ENCODE measurements around the gene PNPLA4. TPM values are rescaled to one million over a fixed set of nuclear protein-coding genes. Genes with fewer than 3 reads are reported as not detected.

Gene PNPLA4
- total and polyA plus RNA-seq, 2 of the 13 experiments (the other 11 are each of a cell fraction or from before 2014, with no cell fraction given), result 13.0 to 17.7 TPM

- no peaks in the 10 kb centered on the region for H3K4me1 ChIP-seq (ENCODE audit: insufficient read depth, low read length)
- no peak overlapping the region for H3K4me3 ChIP-seq (replicated peaks in 1 of 3; ENCODE audit: insufficient read depth in 1 of 3, low read depth in 2 of 3, low read length in 3 of 3)
- no peak for ATAC-seq
- no peaks in the 10 kb centered on the region for H4K20me1 ChIP-seq (ENCODE audit: insufficient read depth, low read length)
- in situ Hi-C loops (cut with HindIII; ENCODE audit: extremely low pct_ligation_motif_present, low pct_unique_long_range_greater_than_20kb) (no loop called here), intact Hi-C loops (cut with micrococcal nuclease; ENCODE audit: unreplicated experiment) (no loop called here)
- no peak for DNase-seq (ENCODE audit: low spot score)
- TF ChIP-seq CEBPB (IDR thresholded peaks at IDR 0.05; ENCODE audit: borderline replicate concordance, low read depth, low read length) (no peak), ZNF225 (CRISPR knock-in tag; IDR thresholded peaks at IDR 0.05) (no peak), STAT6 (CRISPR knock-in tag; IDR thresholded peaks at IDR 0.05; ENCODE audit: borderline replicate concordance) (no peak), KAT8 (CRISPR knock-in tag; IDR thresholded peaks at IDR 0.05) (no peak), HDAC6 (IDR thresholded peaks at IDR 0.05; ENCODE audit: low read depth, low read length) (no peak)
- no peaks in the 10 kb centered on the region for H3K9me3 ChIP-seq (ENCODE audit: low read length)
- H3K79me2 ChIP-seq (ENCODE audit: insufficient read depth, low read length), result no peaks in the 10 kb centered on the region
- BruUV-seq (replicated peaks), result no TSS peak
- no peaks in the 10 kb centered on the region for H3K27me3 ChIP-seq (ENCODE audit: control insufficient read depth in 1 of 2, insufficient read depth in 2 of 2, low read length in 2 of 2)
- WGBS (ENCODE audit: low lambda C conversion rate), result 85% methylated on average over 3 of the region's 3 CpGs
- no peak overlapping the region for H3K27ac ChIP-seq (ENCODE audit: extremely low read length, insufficient read depth, low read length)
- H2AFZ ChIP-seq (ENCODE audit: low read length), result no peak overlapping the region
- POLR2A ChIA-PET, result no interaction called here
- CTCF ChIA-PET (ENCODE audit: low intra/inter-chr PET ratio, low total read pairs), result no interaction called here
- H3K4me2 ChIP-seq (ENCODE audit: low read depth, low read length), result no peak overlapping the region
- 0 out of 5 replicates have a peak, but pooled peaks cover 0 to 2% of the 10 kb centered on the region in 2 experiments for H3K36me3 ChIP-seq (replicated peaks in 1 of 2; ENCODE audit: control insufficient read depth in 1 of 2, insufficient read depth in 2 of 2, low read length in 2 of 2)
- no peak overlapping the region for H3K9ac ChIP-seq (ENCODE audit: insufficient read depth, low read depth, low read length)
- FAIRE-seq, result no peak
These were observed 22.7 kb downstream of the PNPLA4 start for GRCh38 chrX:7904562-7904961.

DNA sequence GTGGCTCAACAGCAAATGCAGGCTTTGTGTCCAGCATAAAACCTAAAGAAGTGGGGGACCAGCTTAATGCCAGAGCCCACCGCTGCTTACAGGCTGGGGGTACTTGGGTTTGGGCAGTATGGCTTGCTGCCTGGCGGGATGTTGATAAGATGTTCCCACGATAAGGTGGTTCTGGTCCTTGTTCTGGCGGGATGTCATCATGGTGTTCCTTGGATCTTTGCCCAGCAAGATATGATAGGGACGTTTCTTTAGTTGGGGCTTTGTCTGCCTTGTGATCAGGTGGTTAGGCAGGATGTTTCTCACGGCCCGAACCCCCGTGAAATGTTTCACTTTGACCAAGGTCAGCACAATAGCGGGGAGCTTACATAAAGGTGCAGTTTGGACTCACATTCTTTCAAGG lies 35.3 kb downstream of the PNPLA4 start:
- in situ Hi-C loops (cut with HindIII; ENCODE audit: extremely low pct_ligation_motif_present, low pct_unique_long_range_greater_than_20kb) (no loop called here), intact Hi-C loops (cut with micrococcal nuclease; ENCODE audit: unreplicated experiment) (no loop called here)
- H3K4me3 ChIP-seq (replicated peaks in 1 of 3; ENCODE audit: insufficient read depth in 1 of 3, low read depth in 2 of 3, low read length in 3 of 3), result no peak overlapping the region
- no peaks in the 10 kb centered on the region for H4K20me1 ChIP-seq (ENCODE audit: insufficient read depth, low read length)
- peaks cover 15% of the 10 kb centered on the region; the same call in 1 of the 2 replicates for H3K4me1 ChIP-seq (ENCODE audit: insufficient read depth, low read length)
- no peaks in the 10 kb centered on the region for H3K9me3 ChIP-seq (ENCODE audit: low read length)
- H3K79me2 ChIP-seq (ENCODE audit: insufficient read depth, low read length), result no peaks in the 10 kb centered on the region
- peak; percentile 16 for TF ChIP-seq TEAD3 (CRISPR knock-in tag; optimal IDR thresholded peaks at IDR 0.05; ENCODE audit: borderline replicate concordance)
- TF ChIP-seq ZNF12 (CRISPR knock-in tag; IDR thresholded peaks at IDR 0.05), result no peak
- TF ChIP-seq ZNF143 (CRISPR knock-in tag; IDR thresholded peaks at IDR 0.05), result no peak
- CTCF ChIA-PET (ENCODE audit: low intra/inter-chr PET ratio, low total read pairs), result no interaction called here
- BruUV-seq (replicated peaks), result no TSS peak
- POLR2A ChIA-PET, result no interaction called here
- H3K27ac ChIP-seq (ENCODE audit: extremely low read length, insufficient read depth, low read length), result no peak overlapping the region
- peak; percentile 59 for ATAC-seq
- H2AFZ ChIP-seq (ENCODE audit: low read length), result no peak overlapping the region
- WGBS (ENCODE audit: low lambda C conversion rate), result 6% methylated on average over 2 of the region's 9 CpGs
- no peaks in the 10 kb centered on the region for H3K27me3 ChIP-seq (ENCODE audit: control insufficient read depth in 1 of 2, insufficient read depth in 2 of 2, low read length in 2 of 2)
- DNase-seq (ENCODE audit: low spot score), result peak; percentile 29
- H3K9ac ChIP-seq (ENCODE audit: insufficient read depth, low read depth, low read length), result no peak overlapping the region
- FAIRE-seq, result peak; percentile 86
- H3K36me3 ChIP-seq (replicated peaks in 1 of 2; ENCODE audit: control insufficient read depth in 1 of 2, insufficient read depth in 2 of 2, low read length in 2 of 2), result no peaks in the 10 kb centered on the region
- H3K4me2 ChIP-seq (ENCODE audit: low read depth, low read length), result peak overlapping the region; percentile 8; the same call in 1 of the 2 replicates
